IMR-90 (cell line): ENCODE data around the gene FTO.

Experiments used
- CHD1 ChIP-seq: IDR thresholded peaks from 2 replicates; pipeline ENCODE4 v1.6.1; 2012; ENCODE audit warnings: low read depth, low read length, improper control_type of control experiment
- MAFK ChIP-seq: IDR thresholded peaks from 2 replicates; pipeline ENCODE4 v1.6.1; 2012; ENCODE audit warnings: low read depth, low read length, improper control_type of control experiment
- MAZ ChIP-seq: IDR thresholded peaks from 2 replicates; pipeline ENCODE4 v1.6.1; 2012; ENCODE audit warnings: low read depth, mild to moderate bottlenecking, low read length, improper control_type of control experiment, moderate library complexity, borderline replicate concordance
- MXI1 ChIP-seq: IDR thresholded peaks from 2 replicates; pipeline ENCODE4 v1.6.1; 2012; ENCODE audit warnings: low read depth, mild to moderate bottlenecking, low read length, moderate library complexity, borderline replicate concordance
- NFE2L2 ChIP-seq: fragments of 150-350 bp; IDR thresholded peaks from 2 replicates; pipeline ENCODE4 v1.6.1; 2016; ENCODE audit warnings: low read depth, mild to moderate bottlenecking, low read length
- POLR2A ChIP-seq: IDR thresholded peaks from 2 replicates; pipeline ENCODE4 v1.6.1; 2012; ENCODE audit warnings: mild to moderate bottlenecking, low read depth, low read length
- RAD21 ChIP-seq: IDR thresholded peaks from 2 replicates; pipeline ENCODE4 v1.6.1; 2012; ENCODE audit warnings: low read length, improper control_type of control experiment
- RCOR1 ChIP-seq: IDR thresholded peaks from 2 replicates; pipeline ENCODE4 v1.6.1; 2012; ENCODE audit warnings: mild to moderate bottlenecking, low read length, improper control_type of control experiment; ENCODE audit not compliant: insufficient replicate concordance
- RFX5 ChIP-seq: IDR thresholded peaks from 2 replicates; pipeline ENCODE4 v1.8.0; 2012; ENCODE audit warnings: low read depth, mild to moderate bottlenecking, low read length, moderate library complexity
- TF ChIP-seq, protein P1 (sequence below): fragments of 150-350 bp; IDR thresholded peaks from 2 replicates; pipeline ENCODE4 v1.6.1; 2016; ENCODE audit warnings: low read depth, mild to moderate bottlenecking, low read length, moderate library complexity, borderline replicate concordance
- TF ChIP-seq, protein P2 (sequence below): conservative IDR thresholded peaks from 2 replicates; pipeline ENCODE4 v1.5.1; 2012; ENCODE audit warnings: mild to moderate bottlenecking, low read depth, low read length, improper control_type of control experiment
- TF ChIP-seq, protein P3 (sequence below): fragments of 150-350 bp; IDR thresholded peaks from 2 replicates; pipeline ENCODE4 v1.6.1; 2017; ENCODE audit warnings: mild to moderate bottlenecking, antibody characterized with exemption, low read length, low read depth

DNA sequence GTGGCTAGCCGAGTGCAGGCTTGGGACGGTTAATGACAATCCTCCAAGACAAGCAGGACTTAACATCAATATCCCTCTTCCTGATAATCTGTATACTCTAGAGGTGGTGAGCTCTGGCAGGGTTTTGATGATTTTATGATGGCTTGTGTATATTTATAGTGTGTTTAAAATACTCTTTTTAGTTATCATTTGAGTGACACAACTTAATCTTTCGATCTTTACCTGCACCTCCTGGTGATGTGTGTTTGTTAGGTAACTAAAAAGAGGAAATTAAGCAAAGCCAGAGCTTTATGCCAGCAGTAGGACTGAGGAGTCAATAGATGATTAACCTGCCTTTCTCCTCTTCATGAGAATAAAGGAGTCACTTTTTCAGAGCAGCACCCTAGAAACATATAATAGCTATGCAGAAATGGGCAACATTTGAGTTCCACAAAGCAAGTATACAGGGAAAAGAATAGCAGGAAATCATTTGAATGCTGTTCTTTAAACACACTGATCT lies 372.1 kb downstream of the FTO start:
- no peak for TF ChIP-seq RAD21
- TF ChIP-seq, protein P1, sequence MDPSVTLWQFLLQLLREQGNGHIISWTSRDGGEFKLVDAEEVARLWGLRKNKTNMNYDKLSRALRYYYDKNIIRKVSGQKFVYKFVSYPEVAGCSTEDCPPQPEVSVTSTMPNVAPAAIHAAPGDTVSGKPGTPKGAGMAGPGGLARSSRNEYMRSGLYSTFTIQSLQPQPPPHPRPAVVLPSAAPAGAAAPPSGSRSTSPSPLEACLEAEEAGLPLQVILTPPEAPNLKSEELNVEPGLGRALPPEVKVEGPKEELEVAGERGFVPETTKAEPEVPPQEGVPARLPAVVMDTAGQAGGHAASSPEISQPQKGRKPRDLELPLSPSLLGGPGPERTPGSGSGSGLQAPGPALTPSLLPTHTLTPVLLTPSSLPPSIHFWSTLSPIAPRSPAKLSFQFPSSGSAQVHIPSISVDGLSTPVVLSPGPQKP = no peak
- TF ChIP-seq, protein P2, sequence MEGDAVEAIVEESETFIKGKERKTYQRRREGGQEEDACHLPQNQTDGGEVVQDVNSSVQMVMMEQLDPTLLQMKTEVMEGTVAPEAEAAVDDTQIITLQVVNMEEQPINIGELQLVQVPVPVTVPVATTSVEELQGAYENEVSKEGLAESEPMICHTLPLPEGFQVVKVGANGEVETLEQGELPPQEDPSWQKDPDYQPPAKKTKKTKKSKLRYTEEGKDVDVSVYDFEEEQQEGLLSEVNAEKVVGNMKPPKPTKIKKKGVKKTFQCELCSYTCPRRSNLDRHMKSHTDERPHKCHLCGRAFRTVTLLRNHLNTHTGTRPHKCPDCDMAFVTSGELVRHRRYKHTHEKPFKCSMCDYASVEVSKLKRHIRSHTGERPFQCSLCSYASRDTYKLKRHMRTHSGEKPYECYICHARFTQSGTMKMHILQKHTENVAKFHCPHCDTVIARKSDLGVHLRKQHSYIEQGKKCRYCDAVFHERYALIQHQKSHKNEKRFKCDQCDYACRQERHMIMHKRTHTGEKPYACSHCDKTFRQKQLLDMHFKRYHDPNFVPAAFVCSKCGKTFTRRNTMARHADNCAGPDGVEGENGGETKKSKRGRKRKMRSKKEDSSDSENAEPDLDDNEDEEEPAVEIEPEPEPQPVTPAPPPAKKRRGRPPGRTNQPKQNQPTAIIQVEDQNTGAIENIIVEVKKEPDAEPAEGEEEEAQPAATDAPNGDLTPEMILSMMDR = no peak
- TF ChIP-seq CHD1 = no peak
- no peak for TF ChIP-seq POLR2A
- TF ChIP-seq RCOR1 = no peak
- TF ChIP-seq NFE2L2 = no peak
- TF ChIP-seq MXI1 = no peak
- no peak for TF ChIP-seq MAFK
- TF ChIP-seq, protein P3, sequence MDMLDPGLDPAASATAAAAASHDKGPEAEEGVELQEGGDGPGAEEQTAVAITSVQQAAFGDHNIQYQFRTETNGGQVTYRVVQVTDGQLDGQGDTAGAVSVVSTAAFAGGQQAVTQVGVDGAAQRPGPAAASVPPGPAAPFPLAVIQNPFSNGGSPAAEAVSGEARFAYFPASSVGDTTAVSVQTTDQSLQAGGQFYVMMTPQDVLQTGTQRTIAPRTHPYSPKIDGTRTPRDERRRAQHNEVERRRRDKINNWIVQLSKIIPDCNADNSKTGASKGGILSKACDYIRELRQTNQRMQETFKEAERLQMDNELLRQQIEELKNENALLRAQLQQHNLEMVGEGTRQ = no peak
- TF ChIP-seq RFX5 = no peak
- TF ChIP-seq MAZ = no peak
